Smooth muscle cell (in vitro differentiated cells): ENCODE measurements around the gene H2AZ1. TPM values are rescaled to one million over a fixed set of nuclear protein-coding genes. Genes with fewer than 3 reads are reported as not detected.
"Not testable (repeated sequence)": the region's sequence is repeated elsewhere in the genome, so short reads cannot be mapped to it uniquely, and the experiment has no call there.

Source experiments
- DNase-seq: peaks from one replicate; lab custom pipeline; 2025; ENCODE audit not compliant: unreplicated experiment; lab: John Stamatoyannopoulos, UW
- H2AFZ ChIP-seq: fragments of 200-600 bp; sonication (generic); 2 replicates; pipeline ENCODE4 v1.6.0; 2016; ENCODE audit warnings: antibody characterized with exemption, low read depth, mild to moderate bottlenecking
- H3F3A ChIP-seq: fragments of 200-600 bp; sonication (generic); 2 replicates; pipeline ENCODE4 v1.6.0; 2017; ENCODE audit warnings: antibody characterized with exemption, low read depth
- H3K27ac ChIP-seq: fragments of 200-600 bp; sonication (generic); 2 replicates; pipeline ENCODE4 v1.5.1; 2016; ENCODE audit warnings: low read depth, mild to moderate bottlenecking
- H3K27me3 ChIP-seq: fragments of 200-600 bp; sonication (generic); 2 replicates; pipeline ENCODE4 v1.6.1; 2016; ENCODE audit warnings: low read depth, mild to moderate bottlenecking
- H3K36me3 ChIP-seq: fragments of 200-600 bp; sonication (generic); 2 replicates; pipeline ENCODE4 v1.5.1; 2016; ENCODE audit warnings: low read depth
- H3K4me1 ChIP-seq: fragments of 200-600 bp; sonication (generic); 2 replicates; pipeline ENCODE4 v1.5.1; 2016; ENCODE audit warnings: low read depth
- H3K4me2 ChIP-seq: fragments of 200-600 bp; sonication (generic); 2 replicates; pipeline ENCODE4 v1.6.0; 2016; ENCODE audit warnings: mild to moderate bottlenecking
- H3K4me3 ChIP-seq: fragments of 200-600 bp; sonication (generic); 2 replicates; pipeline ENCODE4 v1.5.1; 2016; ENCODE audit warnings: mild to moderate bottlenecking
- H3K79me2 ChIP-seq: fragments of 200-600 bp; sonication (generic); 2 replicates; pipeline ENCODE4 v1.6.0; 2016; ENCODE audit warnings: low read depth, mild to moderate bottlenecking
- H3K9ac ChIP-seq: fragments of 200-600 bp; sonication (generic); 2 replicates; pipeline ENCODE4 v1.6.0; 2016; ENCODE audit warnings: low read depth
- H3K9me3 ChIP-seq: fragments of 200-600 bp; sonication (generic); replicated peaks from 2 replicates; pipeline ENCODE4 v1.5.1; 2016; ENCODE audit warnings: low read depth
- H4K20me1 ChIP-seq: fragments of 200-600 bp; sonication (generic); 2 replicates; pipeline ENCODE4 v1.6.0; 2016; ENCODE audit warnings: low read depth
- WGBS: methylation state at CpG from one replicate; pipeline ENCODE4 v1.1.7; 2016; ENCODE audit warnings: low lambda C conversion rate; 5-methylcytosine and 5-hydroxymethylcytosine counted together
- polyA plus RNA-seq: library from polyadenylated mRNA; unstranded; fragments of >200 nt; fragmentation: Nextera tagmentation; extraction: Ambion mirVana; gene quantifications from 2 replicates; pipeline ENCODE4 v1.2.1, GENCODE V29; 2016
- total RNA-seq: library from RNA; depleted of rRNA; stranded (reverse); fragments of >200 nt; gene quantifications from 2 replicates; pipeline ENCODE4 v1.2.3, GENCODE V29; 2014
- TF ChIP-seq, protein P1 (sequence below): fragments of 200-600 bp; sonication (generic); IDR thresholded peaks from 2 replicates; pipeline ENCODE4 v1.5.1; 2017; ENCODE audit warnings: borderline replicate concordance, mild to moderate bottlenecking, antibody characterized with exemption; ENCODE audit not compliant: insufficient read depth, poor library complexity, severe bottlenecking

The H2AZ1 gene
- total and polyA plus RNA-seq, 2 experiments from 2014 or later, result 497 to 534 TPM

- no peak for DNase-seq
- no peaks in the 10 kb centered on the region for H4K20me1 ChIP-seq
- TF ChIP-seq, protein P1, sequence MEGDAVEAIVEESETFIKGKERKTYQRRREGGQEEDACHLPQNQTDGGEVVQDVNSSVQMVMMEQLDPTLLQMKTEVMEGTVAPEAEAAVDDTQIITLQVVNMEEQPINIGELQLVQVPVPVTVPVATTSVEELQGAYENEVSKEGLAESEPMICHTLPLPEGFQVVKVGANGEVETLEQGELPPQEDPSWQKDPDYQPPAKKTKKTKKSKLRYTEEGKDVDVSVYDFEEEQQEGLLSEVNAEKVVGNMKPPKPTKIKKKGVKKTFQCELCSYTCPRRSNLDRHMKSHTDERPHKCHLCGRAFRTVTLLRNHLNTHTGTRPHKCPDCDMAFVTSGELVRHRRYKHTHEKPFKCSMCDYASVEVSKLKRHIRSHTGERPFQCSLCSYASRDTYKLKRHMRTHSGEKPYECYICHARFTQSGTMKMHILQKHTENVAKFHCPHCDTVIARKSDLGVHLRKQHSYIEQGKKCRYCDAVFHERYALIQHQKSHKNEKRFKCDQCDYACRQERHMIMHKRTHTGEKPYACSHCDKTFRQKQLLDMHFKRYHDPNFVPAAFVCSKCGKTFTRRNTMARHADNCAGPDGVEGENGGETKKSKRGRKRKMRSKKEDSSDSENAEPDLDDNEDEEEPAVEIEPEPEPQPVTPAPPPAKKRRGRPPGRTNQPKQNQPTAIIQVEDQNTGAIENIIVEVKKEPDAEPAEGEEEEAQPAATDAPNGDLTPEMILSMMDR, result no peak
- H3K27ac ChIP-seq, result no peak overlapping the region
- H3K79me2 ChIP-seq, result no peaks in the 10 kb centered on the region
- H3K36me3 ChIP-seq, result no peaks in the 10 kb centered on the region
- 76% methylated on average over 5 of the region's 5 CpGs for WGBS
- H3F3A ChIP-seq, result no peaks in the 10 kb centered on the region
- no peak overlapping the region for H3K4me2 ChIP-seq
- H3K27me3 ChIP-seq, result no peaks in the 10 kb centered on the region
- no peaks in the 10 kb centered on the region for H3K9me3 ChIP-seq
- peaks cover 9% of the 10 kb centered on the region for H3K4me1 ChIP-seq
- no peak overlapping the region for H2AFZ ChIP-seq
- no peak overlapping the region for H3K4me3 ChIP-seq
- H3K9ac ChIP-seq, result no peak overlapping the region
Measured at GRCh38 chr4:99965674-99966350, 15.7 kb upstream of the H2AZ1 start.

DNA sequence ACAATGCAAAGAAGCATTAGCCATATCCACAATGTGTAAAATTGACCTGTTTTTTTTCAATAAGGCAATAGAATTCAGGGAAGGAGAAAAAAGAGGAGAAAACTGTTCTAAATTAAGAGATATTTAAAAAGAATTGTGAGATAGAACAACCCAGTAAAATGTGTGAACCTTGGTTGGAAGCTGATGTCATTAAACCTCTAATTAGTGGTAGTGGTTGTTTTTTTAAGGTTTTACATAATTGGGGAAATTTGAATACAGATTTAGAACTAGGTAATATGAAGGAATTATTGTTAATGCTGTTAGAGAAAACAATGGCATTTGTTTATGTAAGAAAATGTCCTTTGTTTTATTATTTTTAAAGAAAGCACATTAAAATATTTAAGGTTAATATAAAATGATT lies 15.1 kb upstream of the H2AZ1 start:
- Histone ChIP-seq H3K36me3 (no peaks in the 10 kb centered on the region), H3K9ac (no peak overlapping the region), H3K79me2 (no peaks in the 10 kb centered on the region), H3F3A (no peaks in the 10 kb centered on the region), H2AFZ (no peak overlapping the region), H4K20me1 (no peaks in the 10 kb centered on the region), H3K9me3 (no peaks in the 10 kb centered on the region), H3K4me2 (no peak overlapping the region), H3K4me3 (no peak overlapping the region), H3K4me1 (peaks cover 9% of the 10 kb centered on the region), H3K27me3 (no peaks in the 10 kb centered on the region), H3K27ac (no peak overlapping the region)
- TF ChIP-seq, protein P1, result no peak
- no peak for DNase-seq

GRCh38 chr4:99961711-99962110 lies 11.6 kb upstream of the H2AZ1 start:
- Histone ChIP-seq H2AFZ (no peak overlapping the region), H3K9ac (no peak overlapping the region), H3K27me3 (no peaks in the 10 kb centered on the region), H3K79me2 (no peaks in the 10 kb centered on the region), H3F3A (no peaks in the 10 kb centered on the region), H3K4me2 (no peak overlapping the region), H4K20me1 (no peaks in the 10 kb centered on the region), H3K4me3 (no peak overlapping the region), H3K36me3 (no peaks in the 10 kb centered on the region), H3K9me3 (no peaks in the 10 kb centered on the region), H3K4me1 (no peaks in the 10 kb centered on the region), H3K27ac (no peak overlapping the region)
- DNase-seq, result no peak
- 100% methylated on average over 1 of the region's 1 CpG for whole genome bisulfite sequencing
- TF ChIP-seq, protein P1, result no peak

- no peak overlapping the region for H3K9ac ChIP-seq
- no peaks in the 10 kb centered on the region for H3K4me1 ChIP-seq
- H3K9me3 ChIP-seq, result no peaks in the 10 kb centered on the region
- TF ChIP-seq, protein P1, result no peak
- H3K27ac ChIP-seq, result peak overlapping the region; percentile 32
- 82% methylated on average over 2 of the region's 2 CpGs for WGBS
- no peak for DNase-seq
- H3K79me2 ChIP-seq, result no peaks in the 10 kb centered on the region
- H2AFZ ChIP-seq, result no peak overlapping the region
- no peaks in the 10 kb centered on the region for H4K20me1 ChIP-seq
- H3K4me2 ChIP-seq, result no peak overlapping the region
- no peaks in the 10 kb centered on the region for H3K27me3 ChIP-seq
- H3K36me3 ChIP-seq, result no peaks in the 10 kb centered on the region
- no peak overlapping the region for H3K4me3 ChIP-seq
- H3F3A ChIP-seq, result no peaks in the 10 kb centered on the region
Measured at GRCh38 chr4:99960648-99961047, 10.6 kb upstream of the H2AZ1 start.

GRCh38 chr4:99958207-99958606 lies 8.1 kb upstream of the H2AZ1 start:
- not testable (repeated sequence) for H3K4me3 ChIP-seq, H2AFZ ChIP-seq, DNase-seq, H3K79me2 ChIP-seq, H4K20me1 ChIP-seq, H3K36me3 ChIP-seq, H3K27ac ChIP-seq, H3K4me1 ChIP-seq, H3F3A ChIP-seq, H3K4me2 ChIP-seq, H3K27me3 ChIP-seq, H3K9me3 ChIP-seq, H3K9ac ChIP-seq
- 85% methylated on average over 3 of the region's 3 CpGs for WGBS
